OCI-M2 (cell line): Measurements from ENCODE around the gene LRCH3.
"Not testable (repeated sequence)": the region's sequence is repeated elsewhere in the genome, so short reads cannot be mapped to it uniquely, and the experiment has no call there.

Source experiments
- DNase-seq: peaks from one replicate; lab custom pipeline; 2025; ENCODE audit not compliant: unreplicated experiment; lab: John Stamatoyannopoulos, UW

Gene LRCH3

DNA sequence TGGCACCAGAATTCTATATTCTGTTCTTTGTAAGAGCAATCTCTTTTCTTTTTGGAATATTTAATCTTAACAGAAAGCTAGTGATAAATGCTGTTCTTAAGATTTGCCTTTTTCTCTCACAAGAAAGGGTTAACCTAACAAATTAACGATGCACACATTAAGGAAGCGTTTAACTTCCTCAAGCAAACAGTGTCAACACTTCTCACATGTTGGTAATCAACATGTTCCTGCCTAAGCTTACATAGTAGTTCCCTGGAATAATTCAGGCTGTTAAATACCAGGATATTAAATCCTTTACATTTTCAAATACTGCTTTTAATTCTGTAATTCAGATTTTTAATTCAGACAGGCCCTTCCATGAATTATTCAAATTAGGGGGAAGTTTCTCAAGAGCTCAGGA is 91.5 kb downstream of the LRCH3 start:
- DNase-seq: no peak

DNA sequence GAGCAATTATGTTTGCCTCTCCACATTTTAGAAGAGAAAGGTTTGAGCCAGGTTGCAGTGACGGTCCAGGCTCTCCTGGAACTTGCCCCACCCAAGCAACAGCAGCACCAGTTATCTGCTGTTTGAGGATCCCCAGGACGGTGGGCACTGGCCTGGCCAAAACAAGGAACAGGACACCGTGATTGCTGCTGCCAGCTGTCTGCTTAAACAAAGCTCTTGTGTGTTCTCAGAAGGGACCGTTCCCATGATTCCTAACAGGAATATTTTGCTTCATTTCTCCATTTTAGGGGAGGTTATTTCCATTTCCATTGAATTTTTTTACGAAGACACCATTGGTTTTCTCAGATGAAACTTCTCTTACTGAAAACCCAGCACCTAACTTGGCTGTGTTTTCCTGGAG is 92.5 kb downstream of the LRCH3 start:
- no peak for DNase-seq

DNA sequence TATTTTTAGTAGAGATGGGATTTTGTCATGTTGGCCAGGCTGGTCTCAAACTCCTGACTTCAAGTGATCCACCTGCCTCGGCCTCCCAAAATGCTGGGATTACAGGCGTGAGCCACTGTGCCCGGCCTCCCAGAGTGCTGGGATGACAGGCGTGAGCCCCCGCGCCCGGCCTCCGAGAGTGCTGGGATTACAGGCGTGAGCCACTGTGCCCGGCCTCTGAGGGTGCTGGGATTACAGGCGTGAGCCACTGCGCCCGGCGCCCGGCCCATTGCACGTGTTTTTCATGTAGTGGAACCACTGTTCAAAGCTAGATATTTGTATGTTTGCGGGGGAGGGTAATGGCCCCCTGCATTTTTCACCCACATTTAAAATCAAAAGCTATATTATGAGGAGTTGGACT is 93.3 kb downstream of the LRCH3 start:
- DNase-seq: not testable (repeated sequence)

DNA sequence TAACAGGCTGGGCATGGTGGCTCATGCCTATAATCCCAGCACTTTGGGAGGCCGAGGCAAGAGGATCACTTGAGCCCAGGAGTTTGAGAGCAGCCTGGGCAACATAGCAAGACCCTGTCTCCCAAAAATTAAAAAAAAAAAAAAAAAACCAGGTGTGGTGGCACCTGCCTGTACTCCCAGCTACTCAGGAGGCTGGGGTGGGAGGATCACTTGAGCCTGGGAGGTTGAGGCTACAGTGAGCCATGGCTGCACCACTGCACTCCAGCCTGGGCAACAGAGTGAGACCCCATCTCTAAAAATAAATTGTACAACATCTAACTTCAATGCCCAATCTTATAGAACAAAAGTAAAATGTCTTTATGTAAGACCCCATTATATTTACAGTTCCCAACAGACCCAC is 95.0 kb downstream of the LRCH3 start:
- not testable (repeated sequence) for DNase-seq

DNA sequence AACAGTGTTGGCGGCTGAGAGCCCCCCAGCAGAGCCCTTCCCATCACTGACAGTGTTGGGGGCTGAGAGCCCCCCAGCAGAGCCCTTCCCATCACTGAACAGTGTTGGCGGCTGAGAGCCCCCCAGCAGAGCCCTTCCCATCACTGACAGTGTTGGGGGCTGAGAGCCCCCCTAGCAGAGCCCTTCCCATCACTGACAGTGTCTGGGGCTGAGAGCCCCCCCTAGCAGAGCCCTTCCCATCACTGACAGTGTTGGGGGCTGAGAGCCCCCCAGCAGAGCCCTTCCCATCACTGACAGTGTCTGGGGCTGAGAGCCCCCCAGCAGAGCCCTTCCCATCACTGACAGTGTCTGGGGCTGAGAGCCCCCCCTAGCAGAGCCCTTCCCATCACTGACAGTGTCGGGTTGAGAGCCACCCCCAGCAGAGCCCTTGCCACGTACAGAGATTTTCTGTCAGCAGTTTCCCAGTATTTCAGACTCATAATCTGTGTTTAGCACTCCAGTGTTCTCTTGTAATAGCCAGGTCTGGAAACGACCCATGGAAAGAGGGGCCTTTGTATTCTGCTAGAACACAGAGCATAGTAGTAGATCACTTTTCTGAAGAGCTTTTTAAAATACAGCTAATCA is 96.5 kb downstream of the LRCH3 start:
- not testable (repeated sequence) for DNase-seq

DNA sequence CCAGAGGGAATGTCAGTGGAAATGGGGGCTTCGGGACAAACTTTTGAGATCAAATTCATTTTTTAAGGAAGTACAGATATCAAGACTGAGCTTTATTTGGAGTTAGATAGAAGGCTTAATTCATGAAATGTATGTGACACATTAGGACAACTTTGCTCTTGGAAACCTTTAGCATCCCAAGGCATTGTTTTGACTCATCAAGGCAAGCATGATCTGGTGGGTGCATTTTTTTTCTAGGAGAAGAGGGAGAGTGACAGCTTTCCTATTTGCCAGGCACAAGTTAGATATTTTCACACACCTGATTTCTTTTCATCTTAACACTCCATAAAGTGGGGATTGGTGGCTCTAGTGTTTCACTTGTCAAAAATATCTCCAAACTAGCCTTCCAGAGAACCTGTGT is 97.5 kb downstream of the LRCH3 start:
- DNase-seq: no peak

DNA sequence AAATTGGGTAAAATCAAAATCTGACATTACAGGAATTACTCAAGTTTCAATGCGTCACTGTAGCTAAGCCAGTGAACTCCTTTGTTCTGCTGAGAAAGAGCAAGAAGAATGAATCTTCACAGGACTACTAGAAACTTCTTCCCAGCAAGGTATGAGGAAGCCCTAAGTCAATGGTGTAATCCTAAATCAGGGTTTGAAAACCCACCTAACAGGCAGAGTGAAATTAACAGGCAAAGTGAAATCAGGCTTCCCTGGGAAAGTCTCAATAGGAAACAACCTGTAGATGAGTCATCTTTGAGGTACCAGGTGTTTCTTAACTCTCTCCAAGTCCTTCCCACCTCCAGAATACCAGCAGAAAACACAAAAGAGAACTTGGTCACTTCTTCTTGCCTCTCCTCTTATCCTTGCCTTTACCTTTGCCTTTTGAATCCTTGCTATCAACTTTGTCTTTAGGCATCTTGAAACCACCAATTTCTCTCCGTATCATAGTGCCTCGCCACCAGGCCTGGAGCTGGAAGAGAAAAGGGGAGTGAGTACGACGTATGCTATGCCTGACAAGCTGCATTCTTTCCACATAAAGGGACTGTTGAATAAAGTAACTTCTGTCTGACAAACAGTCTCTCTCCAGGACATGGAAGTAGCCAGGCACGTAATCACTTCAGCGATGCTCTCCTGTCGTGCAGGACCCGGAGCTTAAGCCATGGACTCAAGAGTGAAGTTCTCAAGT is 98.3 kb downstream of the LRCH3 start:
- no peak for DNase-seq

DNA sequence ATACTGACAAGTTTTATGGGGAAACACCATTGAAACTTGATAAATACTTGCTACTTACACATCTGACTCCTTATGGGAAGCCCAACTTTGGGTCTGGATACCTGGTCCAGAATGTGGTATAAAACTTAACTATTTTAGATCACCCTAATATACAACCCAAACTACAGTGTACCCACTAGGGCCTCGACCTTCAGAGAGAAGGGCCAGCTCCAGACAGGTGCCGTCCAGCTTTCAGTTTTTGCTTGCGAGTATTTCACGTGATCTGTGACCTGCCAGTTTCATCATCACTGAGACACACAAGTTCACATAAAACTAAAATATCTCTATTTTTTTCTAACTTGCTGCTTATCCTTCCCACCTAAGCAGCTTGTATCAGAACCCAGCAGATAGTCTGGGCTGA is 99.6 kb downstream of the LRCH3 start:
- no peak for DNase-seq

DNA sequence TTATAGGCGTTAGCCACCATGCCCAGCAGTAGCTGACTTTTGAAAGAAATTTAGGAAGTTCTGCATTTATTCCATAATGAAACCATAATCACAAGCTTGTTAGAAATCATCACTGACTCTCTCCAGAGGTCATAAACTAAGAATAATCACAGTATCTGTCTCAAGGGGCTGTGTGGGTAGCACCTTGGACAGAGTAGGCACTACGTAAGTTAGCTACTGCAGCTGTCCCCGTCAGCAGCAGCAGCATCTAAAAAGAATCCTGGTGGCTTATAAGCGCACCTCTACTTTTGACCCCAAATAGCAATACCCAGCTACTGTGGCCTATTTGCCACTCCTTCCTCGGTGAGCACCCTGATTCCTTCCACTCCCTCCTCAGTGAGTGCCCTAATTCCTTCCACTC is 101.1 kb downstream of the LRCH3 start:
- no peak for DNase-seq

DNA sequence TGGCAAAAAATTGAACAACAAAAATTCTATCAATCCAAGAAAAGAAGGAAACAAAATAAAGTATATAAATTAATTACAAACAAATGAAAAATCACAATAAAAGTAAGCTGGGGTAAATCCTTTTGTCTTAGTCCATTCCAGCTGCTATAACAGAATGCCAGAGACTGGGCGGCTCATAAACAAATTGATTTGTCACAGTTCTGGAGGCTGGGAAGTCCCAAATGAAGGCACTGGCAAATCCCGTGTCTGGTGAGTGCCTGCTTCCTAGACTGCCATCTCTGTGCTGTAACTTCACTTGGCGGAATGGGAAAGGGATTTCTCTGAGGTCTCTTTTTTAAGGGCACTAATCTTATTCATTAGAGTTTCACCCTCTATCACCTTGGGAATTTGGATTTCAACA is 105.4 kb downstream of the LRCH3 start:
- DNase-seq: no peak

DNA sequence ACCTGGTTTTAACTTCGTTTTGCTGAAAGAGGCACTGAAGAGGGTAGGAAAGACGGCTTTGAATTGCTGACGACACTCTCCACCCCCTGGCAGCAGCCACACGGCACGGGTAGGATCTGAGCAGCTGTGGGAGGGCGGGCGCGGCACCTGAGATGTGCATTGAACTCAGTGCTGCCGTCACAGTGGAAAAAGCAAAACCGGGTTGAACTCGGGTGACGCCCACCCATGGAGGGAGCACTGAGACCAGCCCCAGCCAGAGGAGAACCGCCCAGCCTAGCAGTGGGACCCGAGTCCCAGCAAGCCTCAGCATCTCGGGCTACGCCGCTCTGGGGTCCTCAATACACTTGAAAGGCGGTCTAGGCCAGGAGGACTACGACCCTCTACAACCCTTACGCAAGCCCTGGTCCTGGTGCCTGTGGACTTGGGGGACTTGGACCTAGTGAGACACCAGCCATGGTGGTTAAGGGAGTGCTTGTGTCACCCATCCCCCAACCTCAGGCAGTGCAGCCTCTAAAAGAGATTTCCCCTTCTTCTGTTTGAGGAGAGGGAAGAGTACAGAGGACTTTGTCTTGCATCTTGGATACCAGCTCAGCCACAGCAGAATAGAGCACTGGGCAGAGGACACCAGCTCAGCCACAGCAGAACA is 108.9 kb downstream of the LRCH3 start:
- DNase-seq: no peak

DNA sequence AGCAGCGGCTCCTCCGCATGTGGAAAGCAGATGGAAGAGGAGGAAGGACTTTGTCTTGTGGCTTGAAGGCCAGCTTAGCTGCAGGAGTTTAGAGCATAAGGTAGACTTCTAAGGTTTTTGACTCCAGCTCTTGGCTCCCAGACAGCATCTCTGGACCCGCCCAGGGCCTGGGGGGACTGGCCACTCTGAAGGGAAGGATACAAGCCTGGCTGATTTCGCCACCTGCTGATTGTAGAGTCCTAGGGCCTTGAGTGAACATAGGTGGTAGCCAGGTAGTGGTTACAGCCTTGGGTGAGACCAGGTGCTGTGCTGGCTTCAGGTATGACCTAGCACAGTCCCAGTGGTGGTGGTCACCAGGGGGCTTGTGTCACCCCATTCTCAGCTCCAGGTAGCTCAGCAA is 110.6 kb downstream of the LRCH3 start:
- DNase-seq: no peak

DNA sequence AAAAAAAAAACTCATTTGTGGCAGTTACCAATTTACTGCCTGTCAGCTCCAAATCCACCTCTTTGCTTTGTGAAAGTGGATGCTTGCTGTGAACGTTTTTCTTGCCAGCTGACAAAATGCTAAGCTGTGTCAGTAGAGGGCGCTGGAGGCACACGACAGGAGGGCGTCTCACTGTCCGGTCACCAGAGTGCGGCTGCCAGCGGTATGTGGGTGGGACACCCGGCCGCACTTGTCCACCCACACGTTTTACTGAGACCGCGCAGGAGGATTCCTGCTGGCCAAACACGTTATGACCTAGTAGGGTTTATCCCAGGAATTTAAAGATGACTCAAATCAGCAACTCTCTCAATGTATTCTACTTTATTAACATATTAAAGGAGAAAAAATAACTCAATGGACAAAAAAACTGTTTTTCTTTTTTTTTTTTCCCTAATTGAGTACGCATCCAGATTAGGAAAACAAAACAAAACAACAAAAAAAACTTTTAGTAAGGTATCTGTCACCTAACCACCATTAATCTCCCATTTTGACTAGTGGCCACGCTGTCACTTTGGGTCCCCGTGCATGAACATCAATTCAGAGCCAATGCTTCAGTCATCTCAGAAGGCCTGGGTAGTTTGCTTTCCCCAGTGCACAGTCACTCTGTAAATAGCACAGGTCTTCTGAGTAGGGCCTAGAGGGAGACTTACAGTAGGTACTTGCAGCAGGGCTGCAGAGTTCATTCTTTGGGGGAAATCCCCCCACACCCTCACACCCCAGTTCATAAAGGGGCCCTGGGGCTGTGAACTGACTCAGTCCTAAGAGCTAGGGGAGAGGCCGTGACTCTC is 115.2 kb downstream of the LRCH3 start:
- DNase-seq: no peak

DNA sequence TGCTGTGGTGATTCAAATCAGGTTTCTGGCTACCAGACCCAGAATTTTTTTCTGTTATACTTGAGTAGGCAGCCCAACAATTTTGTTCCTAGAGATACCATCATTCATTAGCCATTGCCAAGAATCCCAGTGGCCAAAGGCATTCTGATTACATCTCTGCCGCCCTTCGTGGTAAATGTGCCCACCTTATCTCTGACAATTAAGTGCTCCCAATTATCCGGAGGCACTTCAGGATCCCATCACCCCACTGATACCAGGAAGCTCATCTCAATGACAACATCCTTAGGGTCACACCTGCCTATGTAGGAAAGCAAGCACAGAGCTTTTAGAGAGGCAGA is 115.8 kb downstream of the LRCH3 start:
- DNase-seq: no peak

DNA sequence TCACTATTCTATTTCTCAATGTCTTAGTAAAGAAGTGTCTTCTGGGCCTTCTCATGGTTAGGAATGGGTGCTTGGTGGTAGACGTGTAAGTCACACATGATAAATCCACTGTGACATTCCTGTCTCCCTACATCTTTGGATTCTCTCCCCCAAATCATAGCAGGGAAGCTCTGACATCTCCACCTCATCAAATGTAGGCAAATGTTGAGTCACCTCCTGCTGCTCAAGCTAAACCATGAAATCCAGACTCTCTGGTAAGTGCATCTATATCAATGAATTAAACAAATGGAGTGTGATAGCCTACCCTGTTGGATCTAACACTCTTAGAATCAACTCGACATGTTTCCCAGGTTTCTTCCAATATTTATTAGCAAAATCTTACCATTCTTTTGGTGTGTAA is 116.1 kb downstream of the LRCH3 start:
- DNase-seq: no peak

DNA sequence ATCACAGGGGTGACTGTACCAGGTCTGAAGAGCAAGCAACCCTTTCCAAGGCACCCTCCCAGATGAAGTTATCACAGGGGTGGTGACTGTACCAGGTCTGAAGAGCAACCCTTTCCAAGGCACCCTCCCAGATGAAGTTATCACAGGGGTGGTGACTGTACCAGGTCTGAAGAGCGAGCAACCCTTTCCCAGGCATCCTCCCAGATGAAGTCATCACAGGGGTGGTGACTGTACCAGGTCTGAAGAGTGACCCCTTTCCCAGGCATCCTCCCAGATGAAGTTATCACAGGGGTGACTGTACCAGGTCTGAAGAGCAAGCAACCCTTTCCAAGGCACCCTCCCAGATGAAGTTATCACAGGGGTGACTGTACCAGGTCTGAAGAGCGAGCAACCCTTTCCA is 117.5 kb downstream of the LRCH3 start:
- DNase-seq: not testable (repeated sequence)

DNA sequence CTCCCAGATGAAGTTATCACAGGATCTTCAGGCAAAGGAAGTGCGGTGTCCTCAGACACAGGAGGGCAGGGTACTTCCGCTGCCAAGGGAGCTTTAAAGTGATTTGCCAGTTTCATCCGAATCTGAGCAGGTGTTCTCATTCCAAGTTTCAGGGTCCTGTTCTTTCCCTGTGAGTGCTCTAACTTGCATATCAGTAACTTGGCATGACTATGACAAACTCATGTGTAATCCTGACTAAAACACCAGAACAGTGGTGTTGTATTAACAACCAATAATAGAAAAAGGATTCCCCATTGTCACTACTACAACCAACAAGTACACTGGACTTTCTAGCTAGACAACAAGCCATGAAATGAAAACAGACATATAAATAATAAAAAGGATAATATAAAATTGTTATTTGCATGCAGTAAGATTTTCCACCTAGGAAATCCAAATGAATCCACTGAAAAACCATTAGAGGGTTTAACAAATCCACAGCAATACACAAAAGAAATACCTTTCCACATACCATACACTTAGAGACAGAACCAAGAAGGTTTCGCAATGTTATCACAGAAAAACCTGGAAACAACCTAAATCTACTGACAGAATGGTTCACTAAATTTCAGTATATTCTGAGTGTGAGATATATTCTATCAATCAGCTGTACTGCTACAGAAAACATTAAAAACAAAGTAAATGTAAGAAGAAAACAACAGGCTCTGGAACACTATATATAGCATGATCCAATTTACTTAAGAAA is 118.1 kb downstream of the LRCH3 start:
- DNase-seq: no peak

DNA sequence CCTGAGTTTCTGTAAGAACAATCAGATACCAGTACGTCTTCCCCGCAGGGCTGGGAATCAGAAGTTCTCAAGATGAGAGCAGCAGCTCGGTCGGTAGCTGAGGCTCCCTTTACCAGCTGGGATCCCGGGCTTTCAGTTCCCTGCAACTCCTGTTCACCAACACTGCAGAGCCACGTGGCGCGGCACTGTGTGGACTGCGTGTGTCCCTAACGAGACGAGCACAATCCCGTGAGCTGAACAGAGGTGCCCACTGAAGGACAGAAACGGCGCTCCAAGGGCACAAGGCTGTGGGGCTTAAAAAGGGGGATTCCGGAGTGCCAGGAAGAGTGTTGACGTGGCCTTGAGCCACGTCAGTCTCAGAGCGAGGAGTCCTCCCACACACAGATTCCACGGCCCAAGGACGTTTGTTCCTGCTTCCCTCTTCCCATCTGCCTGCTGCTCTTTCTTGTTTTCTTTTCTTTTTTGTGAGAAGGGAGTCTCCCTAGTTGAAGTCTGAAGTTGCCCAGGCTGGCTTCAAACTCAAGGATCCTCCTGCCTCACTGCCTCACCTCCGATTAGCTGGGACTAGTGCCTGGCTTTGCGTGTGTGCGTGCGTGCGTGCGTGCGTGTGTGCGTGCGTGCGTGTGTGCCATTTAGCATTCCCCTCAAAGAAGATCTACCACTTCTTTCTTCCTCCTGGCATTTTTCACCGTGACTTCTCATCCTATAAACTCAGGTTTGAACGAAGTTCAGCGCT is 121.9 kb downstream of the LRCH3 start:
- no peak for DNase-seq

DNA sequence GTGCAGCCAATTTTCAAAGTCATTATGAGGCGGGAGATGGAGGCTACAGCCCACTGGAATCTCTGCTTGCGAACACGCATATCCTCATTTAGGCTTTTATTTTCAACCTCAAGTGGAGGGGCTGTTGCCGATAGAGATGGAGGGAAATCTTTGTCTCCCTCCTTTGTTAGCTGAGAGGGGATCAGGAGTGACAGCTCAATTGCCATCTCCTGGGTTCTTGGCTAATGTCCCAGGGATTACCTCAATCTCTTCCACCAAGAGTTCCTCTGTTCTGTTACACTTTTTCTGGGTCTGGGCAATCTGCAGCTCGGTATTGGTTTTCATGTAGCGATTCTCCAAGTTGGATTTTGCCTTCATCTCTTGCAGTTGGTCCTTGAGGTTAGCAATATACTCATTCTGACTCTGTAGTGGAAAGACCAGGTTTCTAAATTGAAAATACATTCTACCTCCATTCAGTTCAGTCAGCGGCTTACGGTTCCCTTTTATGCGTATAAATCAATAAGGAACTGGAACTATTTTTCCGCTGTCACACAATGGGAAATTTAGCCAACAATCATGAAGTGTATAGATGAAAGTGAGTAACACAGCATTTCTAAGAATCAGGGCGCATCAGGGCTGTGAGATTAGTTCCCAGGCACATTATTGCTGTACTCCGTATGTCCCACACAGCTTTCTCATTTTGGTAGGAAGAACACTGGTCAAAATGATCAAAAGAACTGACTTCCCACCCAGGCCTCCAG is 122.8 kb downstream of the LRCH3 start:
- no peak for DNase-seq
